ENCODE measurements around the gene FAM209B.
A peak's percentile ranks its signal among the peaks of the same experiment; 100 is the strongest.
"Not testable (repeated sequence)": the region's sequence is repeated elsewhere in the genome, so short reads cannot be mapped to it uniquely, and the experiment has no call there.

Gene FAM209B

GRCh38 chr20:56551571-56551970, 18.5 kb downstream of the FAM209B start:
- DNase-seq (ENCODE audit: insufficient read length) (no peak), FAIRE-seq (no peak)
- TF ChIP-seq POLR2A (IDR thresholded peaks at IDR 0.05; ENCODE audit: low read depth, low read length) (no peak), POLR2AphosphoS5 (IDR thresholded peaks at IDR 0.05; ENCODE audit: low read depth, low read length) (no peak), TAF1 (IDR thresholded peaks at IDR 0.05; ENCODE audit: borderline replicate concordance, low read depth, low read length) (no peak)

GRCh38 chr20:56552911-56553629, 20.0 kb downstream of the FAM209B start:
- TF ChIP-seq POLR2AphosphoS5 (IDR thresholded peaks at IDR 0.05; ENCODE audit: low read depth, low read length) = no peak
- no peak for TF ChIP-seq TAF1 (IDR thresholded peaks at IDR 0.05; ENCODE audit: borderline replicate concordance, low read depth, low read length)
- no peak for TF ChIP-seq POLR2A (IDR thresholded peaks at IDR 0.05; ENCODE audit: low read depth, low read length)
- FAIRE-seq = no peak
- DNase-seq (ENCODE audit: insufficient read length) = no peak

GRCh38 chr20:56554869-56555268, 21.8 kb downstream of the FAM209B start:
- DNase-seq (ENCODE audit: insufficient read length) (peak; percentile 19), FAIRE-seq (no peak)
- TF ChIP-seq TAF1 (IDR thresholded peaks at IDR 0.05; ENCODE audit: borderline replicate concordance, low read depth, low read length) = no peak
- TF ChIP-seq POLR2AphosphoS5 (IDR thresholded peaks at IDR 0.05; ENCODE audit: low read depth, low read length) = no peak
- TF ChIP-seq POLR2A (IDR thresholded peaks at IDR 0.05; ENCODE audit: low read depth, low read length) = no peak

- DNase-seq (ENCODE audit: insufficient read length) (no peak), FAIRE-seq (no peak)
- TF ChIP-seq POLR2AphosphoS5 (IDR thresholded peaks at IDR 0.05; ENCODE audit: low read depth, low read length) (no peak), TAF1 (IDR thresholded peaks at IDR 0.05; ENCODE audit: borderline replicate concordance, low read depth, low read length) (no peak), POLR2A (IDR thresholded peaks at IDR 0.05; ENCODE audit: low read depth, low read length) (no peak)
These were observed 25.9 kb downstream of the FAM209B start for GRCh38 chr20:56558968-56559367.

GRCh38 chr20:56564526-56564925, 31.5 kb downstream of the FAM209B start:
- DNase-seq (ENCODE audit: insufficient read length); FAIRE-seq: not testable (repeated sequence)

- no peak for DNase-seq (ENCODE audit: insufficient read length)
- no peak for TF ChIP-seq POLR2A (IDR thresholded peaks at IDR 0.05; ENCODE audit: low read depth, low read length)
- TF ChIP-seq POLR2AphosphoS5 (IDR thresholded peaks at IDR 0.05; ENCODE audit: low read depth, low read length) = no peak
- TF ChIP-seq TAF1 (IDR thresholded peaks at IDR 0.05; ENCODE audit: borderline replicate concordance, low read depth, low read length) = no peak
- FAIRE-seq = no peak
These were observed 32.5 kb downstream of the FAM209B start for GRCh38 chr20:56565511-56565910.

GRCh38 chr20:56566621-56567020, 33.6 kb downstream of the FAM209B start:
- TF ChIP-seq TAF1 (IDR thresholded peaks at IDR 0.05; ENCODE audit: borderline replicate concordance, low read depth, low read length) = no peak
- no peak for TF ChIP-seq POLR2A (IDR thresholded peaks at IDR 0.05; ENCODE audit: low read depth, low read length)
- TF ChIP-seq POLR2AphosphoS5 (IDR thresholded peaks at IDR 0.05; ENCODE audit: low read depth, low read length) = no peak
- FAIRE-seq = no peak
- no peak for DNase-seq (ENCODE audit: insufficient read length)

DNA sequence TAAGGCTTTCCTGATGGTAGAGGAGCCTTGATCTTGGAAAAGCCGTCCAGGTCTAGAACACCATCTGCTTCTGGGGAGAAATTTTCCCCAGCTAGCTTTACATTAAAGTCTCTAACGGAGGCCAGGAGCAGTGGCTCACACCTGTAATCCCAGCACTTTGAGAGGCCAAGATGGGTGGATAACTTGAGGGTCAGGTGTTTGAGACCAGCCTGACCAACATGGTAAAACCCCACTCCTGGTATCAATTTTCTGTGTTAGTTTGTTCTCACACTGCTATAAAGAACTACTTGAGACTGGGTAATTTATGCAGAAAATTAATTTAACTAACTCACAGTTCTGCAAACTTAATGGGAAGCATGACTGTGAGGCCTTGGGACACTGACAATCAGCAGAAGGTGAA, 37.8 kb downstream of the FAM209B start:
- DNase-seq (ENCODE audit: insufficient read length) (no peak), FAIRE-seq (no peak)
- TF ChIP-seq TAF1 (IDR thresholded peaks at IDR 0.05; ENCODE audit: borderline replicate concordance, low read depth, low read length) (no peak), POLR2A (IDR thresholded peaks at IDR 0.05; ENCODE audit: low read depth, low read length) (no peak), POLR2AphosphoS5 (IDR thresholded peaks at IDR 0.05; ENCODE audit: low read depth, low read length) (no peak)

DNA sequence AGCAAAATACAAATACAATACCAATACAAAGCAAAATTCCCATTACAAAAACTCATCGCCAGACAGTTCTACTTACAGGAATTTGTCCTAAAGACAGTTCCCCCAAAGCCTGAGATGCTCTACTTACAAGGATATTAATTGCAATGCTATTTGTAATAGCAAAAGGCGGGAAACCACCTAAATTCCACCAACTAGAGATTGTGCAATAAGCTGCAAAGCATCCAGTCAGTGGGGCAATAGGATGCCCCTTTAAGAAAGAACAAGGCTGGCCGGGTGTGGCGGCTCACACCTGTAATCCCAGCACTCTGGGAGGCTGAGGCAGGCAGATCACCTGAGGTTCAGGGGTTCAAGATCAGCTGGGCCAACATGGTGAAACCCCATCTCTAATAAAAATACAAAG, 39.1 kb downstream of the FAM209B start:
- FAIRE-seq (no peak), DNase-seq (ENCODE audit: insufficient read length) (no peak)
- TF ChIP-seq TAF1 (IDR thresholded peaks at IDR 0.05; ENCODE audit: borderline replicate concordance, low read depth, low read length) (no peak), POLR2A (IDR thresholded peaks at IDR 0.05; ENCODE audit: low read depth, low read length) (no peak), POLR2AphosphoS5 (IDR thresholded peaks at IDR 0.05; ENCODE audit: low read depth, low read length) (no peak)

GRCh38 chr20:56573986-56574385, 40.9 kb downstream of the FAM209B start:
- no peak for TF ChIP-seq POLR2AphosphoS5 (IDR thresholded peaks at IDR 0.05; ENCODE audit: low read depth, low read length)
- no peak for TF ChIP-seq POLR2A (IDR thresholded peaks at IDR 0.05; ENCODE audit: low read depth, low read length)
- TF ChIP-seq TAF1 (IDR thresholded peaks at IDR 0.05; ENCODE audit: borderline replicate concordance, low read depth, low read length) = no peak
- FAIRE-seq = no peak
- DNase-seq (ENCODE audit: insufficient read length) = no peak

GRCh38 chr20:56574531-56575142, 41.6 kb downstream of the FAM209B start:
- TF ChIP-seq POLR2A (IDR thresholded peaks at IDR 0.05; ENCODE audit: low read depth, low read length) (no peak), TAF1 (IDR thresholded peaks at IDR 0.05; ENCODE audit: borderline replicate concordance, low read depth, low read length) (no peak)

GRCh38 chr20:56575157-56575556, 42.1 kb downstream of the FAM209B start:
- TF ChIP-seq TAF1 (IDR thresholded peaks at IDR 0.05; ENCODE audit: borderline replicate concordance, low read depth, low read length) (no peak), POLR2A (IDR thresholded peaks at IDR 0.05; ENCODE audit: low read depth, low read length) (no peak), POLR2AphosphoS5 (IDR thresholded peaks at IDR 0.05; ENCODE audit: low read depth, low read length) (no peak)
- no peak for FAIRE-seq

More at GRCh38 chr20:56574531-56575142, 41.6 kb downstream of the FAM209B start:
- FAIRE-seq = no peak
- no peak for DNase-seq (ENCODE audit: insufficient read length)

More at GRCh38 chr20:56575157-56575556, 42.1 kb downstream of the FAM209B start:
- DNase-seq (ENCODE audit: insufficient read length) = no peak
